GM21360 (cell line): ENCODE data around the gene PTPRD.
"Not testable (repeated sequence)": the region's sequence is repeated elsewhere in the genome, so short reads cannot be mapped to it uniquely, and the experiment has no call there.

ENCODE experiments used
- ATAC-seq: cut with Tn5 transposase; IDR thresholded peaks from one replicate; pipeline ENCODE4 v1.9.1; 2021; ENCODE audit warnings: mild to moderate bottlenecking, moderate library complexity; ENCODE audit not compliant: unreplicated experiment

Gene PTPRD

GRCh38 chr9:9216934-9217333 is 1395.9 kb downstream of the PTPRD start:
- no peak for ATAC-seq

- ATAC-seq, result no peak
Observed at GRCh38 chr9:9215050-9215449, 1397.8 kb downstream of the PTPRD start.

GRCh38 chr9:9214066-9214465 is 1398.7 kb downstream of the PTPRD start:
- ATAC-seq, result no peak

GRCh38 chr9:9212963-9213362 is 1399.8 kb downstream of the PTPRD start:
- ATAC-seq, result no peak

- ATAC-seq, result no peak
Observed at GRCh38 chr9:9202276-9202675, 1410.5 kb downstream of the PTPRD start.

GRCh38 chr9:9186086-9186485 is 1426.7 kb downstream of the PTPRD start:
- ATAC-seq, result no peak

GRCh38 chr9:9182431-9182830 is 1430.4 kb downstream of the PTPRD start:
- no peak for ATAC-seq

- no peak for ATAC-seq
Observed at GRCh38 chr9:9177081-9177480, 1435.7 kb downstream of the PTPRD start.

GRCh38 chr9:9174358-9174757 is 1438.4 kb downstream of the PTPRD start:
- no peak for ATAC-seq

GRCh38 chr9:9173264-9173663 is 1439.5 kb downstream of the PTPRD start:
- no peak for ATAC-seq

- no peak for ATAC-seq
Observed at GRCh38 chr9:9170439-9171134, 1442.2 kb downstream of the PTPRD start.

- no peak for ATAC-seq
Observed at GRCh38 chr9:9142001-9142400, 1470.8 kb downstream of the PTPRD start.

GRCh38 chr9:9133526-9133925 is 1479.3 kb downstream of the PTPRD start:
- ATAC-seq, result no peak

- ATAC-seq, result no peak
Observed at GRCh38 chr9:9124616-9125015, 1488.2 kb downstream of the PTPRD start.

GRCh38 chr9:9122230-9122875 is 1490.4 kb downstream of the PTPRD start:
- ATAC-seq, result no peak

- ATAC-seq, result no peak
Observed at GRCh38 chr9:9117866-9118265, 1494.9 kb downstream of the PTPRD start.

GRCh38 chr9:9112001-9112720 is 1500.6 kb downstream of the PTPRD start:
- no peak for ATAC-seq

GRCh38 chr9:9108641-9109040 is 1504.2 kb downstream of the PTPRD start:
- ATAC-seq, result no peak

- ATAC-seq, result no peak
Observed at GRCh38 chr9:9102295-9102694, 1510.5 kb downstream of the PTPRD start.

- no peak for ATAC-seq
Observed at GRCh38 chr9:9100070-9100469, 1512.7 kb downstream of the PTPRD start.

GRCh38 chr9:9099646-9100045 is 1513.2 kb downstream of the PTPRD start:
- ATAC-seq, result no peak

- not testable (repeated sequence) for ATAC-seq
Observed at GRCh38 chr9:9097254-9097653, 1515.5 kb downstream of the PTPRD start.
